HG03439 (cell line): Measurements from ENCODE around the gene SH3TC1.

ENCODE experiments used
- ATAC-seq: cut with Tn5 transposase; IDR thresholded peaks from one replicate; pipeline ENCODE4 v1.9.1; 2021; ENCODE audit warnings: mild to moderate bottlenecking, moderate library complexity; ENCODE audit not compliant: unreplicated experiment

SH3TC1 gene

DNA sequence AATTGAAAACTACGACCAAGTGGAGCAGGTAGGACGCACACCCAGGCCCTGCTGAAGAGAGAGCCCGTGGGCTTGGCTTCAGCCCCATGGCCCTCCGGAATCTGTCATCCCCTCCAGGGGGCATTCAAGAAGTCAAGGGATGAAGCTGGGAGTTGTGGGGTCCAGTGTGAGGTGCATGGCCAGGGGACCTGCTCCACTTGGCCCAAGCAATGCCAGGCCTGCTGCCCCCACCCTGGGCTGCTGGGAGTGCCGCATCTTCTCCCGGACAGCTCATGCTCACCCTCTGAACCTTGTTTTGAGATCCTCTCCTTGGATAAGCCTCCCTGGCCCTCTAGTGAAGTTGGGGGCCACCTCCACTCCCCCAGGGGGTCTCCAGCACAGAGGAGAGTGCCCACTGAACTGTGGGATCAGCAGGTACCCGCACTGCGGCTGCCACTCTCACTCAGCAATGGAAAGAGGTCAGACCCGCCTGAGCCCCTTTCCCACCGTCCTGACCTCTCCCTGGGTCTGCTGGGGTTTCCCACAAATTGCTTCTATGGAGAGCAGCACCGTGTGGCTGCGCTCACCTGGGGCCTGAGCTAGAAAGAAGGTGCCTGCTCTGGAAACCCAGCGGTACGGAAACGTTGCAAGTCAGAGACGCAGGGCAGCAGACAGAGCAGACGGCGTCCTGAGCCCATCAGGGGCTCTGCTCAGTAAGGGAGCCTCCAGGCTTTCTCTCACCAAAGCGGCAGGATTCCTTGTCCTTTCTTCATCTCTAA is 35.5 kb upstream of the SH3TC1 start:
- no peak for ATAC-seq

DNA sequence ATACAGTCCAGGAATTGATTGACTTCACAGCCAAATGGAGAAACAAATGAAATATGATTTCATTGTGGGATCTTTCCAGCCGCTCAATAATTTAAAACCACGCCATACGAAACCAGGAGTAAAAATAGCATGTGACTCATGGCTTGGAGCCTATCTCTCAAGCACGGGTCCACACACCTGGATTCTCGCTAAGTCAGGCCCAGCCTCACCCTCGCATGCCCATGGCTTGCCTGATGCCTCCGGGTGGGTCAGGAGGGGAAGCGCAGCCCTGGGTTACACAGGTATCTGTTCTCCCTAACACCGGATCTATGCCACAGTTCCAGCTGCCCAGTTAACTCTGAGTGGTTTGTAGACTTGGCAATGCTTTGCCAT is 34.9 kb upstream of the SH3TC1 start:
- ATAC-seq, result no peak

DNA sequence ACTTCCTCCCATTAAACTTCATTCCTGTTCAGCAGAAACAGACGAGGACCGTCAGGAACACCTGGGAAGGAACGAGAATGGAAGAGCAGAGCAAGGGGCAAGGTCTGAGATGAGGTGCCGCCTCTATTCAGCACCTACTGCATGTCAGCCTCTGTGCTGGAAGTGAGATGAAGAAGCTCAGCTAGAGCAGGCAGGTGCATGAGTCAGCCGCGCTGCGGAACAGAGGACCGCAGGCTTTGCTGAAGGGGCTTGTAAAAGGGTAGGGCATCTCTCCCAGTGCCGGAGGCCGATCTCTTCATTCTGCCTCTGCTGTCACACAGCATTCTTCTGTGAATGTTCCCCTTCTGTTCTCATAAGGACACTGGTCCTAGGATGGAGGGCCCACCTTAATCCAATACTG is 34.4 kb upstream of the SH3TC1 start:
- no peak for ATAC-seq

DNA sequence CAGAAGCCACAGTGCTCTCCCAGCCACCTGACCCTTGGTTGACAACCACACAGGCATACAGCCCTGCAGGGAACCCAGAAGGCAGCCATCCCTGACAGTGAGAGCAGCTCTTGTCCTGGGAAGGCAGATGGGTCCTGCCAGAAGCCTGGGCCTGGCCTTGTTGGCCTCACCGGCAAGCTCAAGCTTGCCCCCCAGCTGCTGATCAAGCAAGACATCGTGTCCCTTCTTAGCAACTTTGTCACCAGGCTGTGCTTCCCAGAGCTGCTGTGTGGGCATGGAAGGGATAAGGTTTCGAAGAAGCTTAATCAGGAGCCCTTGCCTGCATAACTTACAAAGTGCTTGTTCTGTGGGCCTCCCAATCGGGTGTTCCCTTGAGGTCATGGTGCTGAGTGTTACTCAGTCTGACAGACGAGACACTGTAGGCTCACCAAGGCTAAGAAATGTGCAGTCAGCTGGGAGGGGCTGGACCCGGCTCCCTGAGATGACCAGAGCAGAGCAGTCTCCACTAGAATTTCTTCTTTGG is 33.7 kb upstream of the SH3TC1 start:
- no peak for ATAC-seq

DNA sequence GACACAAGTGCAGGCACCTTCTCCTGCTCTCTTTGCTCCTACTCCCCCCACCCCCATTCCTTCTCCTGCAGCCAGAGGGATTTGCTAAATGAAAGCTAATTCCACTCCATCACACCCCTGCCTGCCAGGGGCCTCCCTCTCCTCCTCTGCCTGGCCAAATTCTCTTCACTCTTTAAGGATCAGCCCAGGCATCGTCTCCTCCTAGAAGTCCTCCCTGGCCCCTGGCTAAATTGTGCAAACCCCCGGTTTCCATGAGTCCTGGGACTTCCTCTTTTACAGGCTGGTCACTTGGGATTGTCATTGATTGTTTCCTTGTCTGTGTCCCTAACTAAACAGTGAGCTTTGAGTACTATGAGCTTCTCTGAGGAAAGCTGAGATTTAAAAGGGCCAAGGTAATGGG is 31.8 kb upstream of the SH3TC1 start:
- ATAC-seq, result no peak

DNA sequence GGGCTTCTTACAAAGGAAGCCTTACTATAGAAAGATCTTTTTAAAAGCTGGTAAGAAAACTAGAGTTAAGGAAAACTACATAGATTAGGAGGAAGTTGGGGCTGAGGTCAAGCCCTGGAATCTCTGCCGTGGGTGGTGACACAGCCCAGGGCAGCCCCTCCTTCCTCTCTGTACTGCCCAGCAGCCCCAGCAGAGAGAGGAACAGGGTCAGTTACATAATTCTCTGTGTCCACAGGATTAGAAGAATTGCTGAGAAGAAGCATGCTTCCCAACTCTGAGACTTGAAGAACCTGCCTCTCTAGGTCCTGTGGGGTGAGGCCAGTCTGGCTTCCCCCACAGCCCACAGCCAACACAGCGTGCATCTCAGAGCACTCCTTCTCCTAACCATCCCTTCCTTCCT is 31.3 kb upstream of the SH3TC1 start:
- ATAC-seq, result no peak

DNA sequence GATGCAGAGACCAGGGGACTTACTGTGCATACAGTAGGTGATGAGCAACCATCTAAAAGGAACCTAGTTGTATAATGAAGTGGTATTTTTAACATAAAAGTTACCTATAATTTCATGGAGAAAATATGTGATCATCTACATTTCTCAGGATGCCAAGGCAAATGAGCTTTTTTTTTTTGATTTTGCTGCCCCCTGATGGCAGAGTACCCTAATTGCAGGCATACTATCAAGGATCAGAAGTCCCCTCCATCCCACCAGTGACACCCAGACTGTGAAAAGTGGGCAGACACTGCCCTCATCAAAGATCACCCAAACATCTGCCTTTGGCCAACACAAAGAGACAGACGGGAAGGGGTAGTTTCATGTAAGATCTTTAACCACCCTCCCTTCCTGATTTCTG is 30.9 kb upstream of the SH3TC1 start:
- no peak for ATAC-seq

DNA sequence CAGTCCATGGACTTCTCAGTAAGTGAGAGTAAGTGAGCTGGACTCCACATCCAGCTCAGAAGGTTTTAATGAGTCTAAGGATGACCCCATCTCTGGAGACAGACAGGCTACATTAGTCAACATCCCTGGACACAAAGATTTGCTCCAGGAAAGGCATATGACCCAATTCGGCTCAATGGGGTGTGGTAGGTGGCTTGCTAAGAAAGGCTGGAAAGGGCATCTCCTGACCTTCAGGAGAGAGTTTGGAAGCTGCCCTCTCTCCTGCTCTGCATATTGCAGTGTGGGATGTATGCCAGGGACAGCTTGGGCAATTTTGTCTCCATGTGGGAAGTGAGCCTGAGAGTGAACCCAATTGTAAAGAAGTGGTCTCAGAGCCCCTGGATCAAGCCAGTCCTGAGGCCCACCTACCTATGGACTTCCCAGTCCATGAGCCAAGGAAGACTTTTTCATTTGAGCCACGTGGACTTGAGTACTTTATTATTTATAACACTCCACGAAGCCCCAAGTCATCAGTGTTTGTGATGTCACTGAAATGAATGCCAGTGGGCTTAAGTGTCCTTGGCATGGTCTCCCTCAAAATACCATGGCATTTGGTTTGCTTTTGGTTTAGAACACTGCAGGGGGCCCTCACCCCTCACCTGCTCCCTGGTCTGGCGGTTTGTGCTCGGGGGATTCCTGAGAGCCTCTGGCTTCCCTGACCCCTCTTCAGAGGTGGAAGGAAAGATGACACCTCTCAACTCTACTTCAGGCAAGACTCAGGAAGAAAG is 30.1 kb upstream of the SH3TC1 start:
- ATAC-seq, result no peak

DNA sequence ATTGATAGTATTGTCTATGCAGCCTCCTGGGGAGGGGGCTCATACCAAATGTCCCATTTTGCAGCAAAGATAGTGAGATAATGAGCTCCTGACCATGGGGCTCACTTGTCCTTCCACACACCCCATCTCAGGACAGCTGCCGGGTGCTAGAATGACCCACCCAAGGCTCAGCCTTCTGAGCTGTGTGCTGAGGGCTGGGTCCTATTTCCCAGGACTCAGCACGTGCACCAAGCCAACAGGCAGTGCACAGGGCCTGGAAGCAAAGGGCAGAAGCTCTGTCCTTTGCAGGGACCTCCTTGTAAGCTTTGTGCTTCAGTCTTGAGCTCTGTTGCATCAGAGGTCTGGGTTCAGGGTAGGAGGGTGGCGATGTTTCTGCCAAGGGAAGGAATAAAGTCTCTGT is 29.3 kb upstream of the SH3TC1 start:
- no peak for ATAC-seq

DNA sequence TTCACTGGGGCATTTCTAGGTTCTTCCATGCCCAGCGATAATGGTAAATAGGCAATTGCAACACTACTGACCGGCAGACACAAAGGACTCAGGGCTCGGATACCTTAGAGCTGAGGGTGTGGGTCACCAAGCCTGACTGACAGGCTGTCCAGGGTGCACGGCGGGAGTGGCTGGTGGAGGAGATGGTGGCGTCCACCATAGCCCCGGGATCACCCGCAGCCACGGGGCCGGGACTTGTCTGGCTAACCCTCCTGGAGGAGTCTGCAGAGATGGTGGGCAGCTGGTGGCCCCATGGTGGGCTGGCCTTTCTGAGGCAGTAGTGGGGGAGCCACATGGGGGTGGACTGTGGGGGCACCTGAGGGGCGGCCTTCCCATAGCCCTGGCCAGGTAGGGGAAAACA is 28.7 kb upstream of the SH3TC1 start:
- no peak for ATAC-seq

DNA sequence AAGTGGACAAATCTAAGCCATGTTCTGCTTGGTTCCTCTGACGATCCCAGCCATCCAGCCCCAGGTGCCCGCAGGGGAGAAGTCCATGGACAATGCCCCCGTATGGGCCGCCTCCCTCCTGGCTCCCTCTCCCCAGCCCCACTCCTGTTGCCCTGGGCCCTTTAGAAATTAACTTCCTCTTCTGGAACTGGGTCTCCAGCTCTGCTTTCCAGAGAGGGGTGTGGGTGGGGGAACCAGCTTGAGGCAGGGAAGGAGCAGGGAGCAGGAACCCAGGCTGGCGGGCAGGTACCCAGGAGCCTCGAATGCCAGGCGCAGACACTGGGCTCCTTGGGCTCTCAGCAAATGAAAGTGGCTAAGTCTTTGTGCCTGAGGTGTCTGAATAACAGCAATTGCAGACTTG is 27.8 kb upstream of the SH3TC1 start:
- ATAC-seq, result no peak

DNA sequence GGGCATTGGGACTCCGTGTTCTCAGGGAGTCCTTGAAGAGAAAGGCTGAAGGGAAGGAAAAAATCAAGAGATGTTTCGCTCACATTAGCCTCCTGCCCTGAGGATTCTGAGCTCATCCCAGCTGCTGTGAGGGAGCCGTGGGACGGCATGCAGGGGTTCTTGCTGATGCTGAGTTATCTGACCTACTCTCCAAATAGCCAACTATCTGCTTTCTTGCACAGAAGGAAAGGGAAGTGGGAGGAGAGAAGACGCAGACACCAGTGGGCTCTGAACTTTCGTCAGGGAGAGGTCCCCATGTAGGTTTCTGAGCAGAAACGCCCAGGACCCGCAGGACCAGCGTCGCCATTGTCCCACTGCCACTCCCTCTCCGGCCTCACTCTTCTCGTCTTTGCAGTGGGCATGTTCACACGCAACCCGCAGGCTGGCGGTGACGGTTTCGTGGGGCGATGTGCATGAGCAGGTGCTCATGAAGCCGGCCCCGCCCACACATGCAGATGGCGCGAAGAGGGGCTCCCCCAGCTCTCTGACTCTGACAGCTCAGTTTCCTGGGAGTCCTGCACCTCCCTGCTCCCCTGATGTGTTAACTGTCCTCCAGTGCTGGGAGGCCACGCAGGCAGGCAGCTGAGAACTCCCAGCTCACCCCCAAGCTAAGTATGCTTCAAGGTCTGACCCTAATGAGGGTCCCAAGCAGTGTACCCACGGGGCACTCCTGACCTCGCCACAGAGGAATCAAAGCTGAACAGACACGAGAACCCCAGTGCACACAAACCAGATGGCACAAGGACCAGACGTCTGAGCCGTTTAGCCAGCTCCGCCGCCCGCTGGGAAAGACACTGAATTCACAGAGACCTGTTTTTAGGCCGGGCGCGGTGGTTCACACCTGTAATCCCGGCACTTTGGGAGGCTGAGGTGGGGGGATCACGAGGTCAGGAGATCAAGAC is 26.8 kb upstream of the SH3TC1 start:
- ATAC-seq, result peak; percentile 78

DNA sequence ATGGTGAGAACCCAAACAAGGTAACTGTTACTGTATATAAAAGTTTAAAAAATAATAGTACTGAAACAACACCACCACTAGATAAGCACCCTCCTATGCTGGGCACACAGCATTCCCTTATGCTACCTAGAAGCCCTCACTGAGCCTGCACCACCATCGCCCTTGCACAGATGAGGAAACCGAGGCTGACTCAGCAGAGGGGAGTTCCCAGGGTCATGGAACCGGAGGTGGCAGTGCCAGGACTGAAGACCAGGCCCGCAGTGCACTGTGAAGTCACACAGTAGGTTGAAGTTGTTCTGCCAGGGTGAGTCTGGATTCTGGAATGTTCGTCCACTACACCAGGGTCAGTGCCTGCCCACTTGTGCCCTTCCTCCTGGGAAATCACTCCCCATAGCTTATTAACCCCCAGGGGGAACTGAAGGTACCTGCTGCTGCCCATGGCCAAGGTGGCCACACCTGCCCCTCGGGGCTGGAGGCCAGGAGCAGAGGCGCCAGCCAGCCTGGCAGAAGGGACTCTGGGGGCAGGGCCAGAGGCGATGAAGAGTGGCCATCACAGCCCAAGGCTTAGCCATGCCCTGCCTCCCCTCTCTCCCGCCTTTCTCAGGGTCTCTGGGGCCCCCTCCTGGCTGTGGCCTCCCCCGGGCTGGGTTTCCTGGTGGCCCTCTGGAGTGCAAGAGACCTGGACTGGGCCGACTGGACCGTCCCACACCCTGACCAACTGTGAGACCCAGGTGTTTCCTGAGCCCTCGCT is 25.4 kb upstream of the SH3TC1 start:
- no peak for ATAC-seq

DNA sequence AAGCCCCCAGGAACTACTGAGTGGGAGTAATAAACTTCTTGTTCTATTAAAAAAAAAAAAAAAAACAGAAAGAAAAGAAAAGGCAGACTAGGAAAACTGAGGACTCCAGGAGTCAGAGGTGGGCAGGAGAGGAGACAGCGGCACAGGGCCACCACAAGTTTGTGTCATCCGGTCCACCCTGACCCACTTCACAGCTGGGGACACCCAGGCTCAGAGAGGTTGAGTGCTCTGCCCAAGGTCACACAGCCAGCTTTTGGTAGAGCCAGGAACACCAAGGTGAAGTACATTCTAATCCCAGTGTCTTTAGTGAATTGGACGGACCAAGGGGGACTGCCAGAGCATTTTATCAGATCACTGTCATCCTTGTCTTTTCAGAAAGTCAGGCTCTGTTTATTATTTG is 24.1 kb upstream of the SH3TC1 start:
- no peak for ATAC-seq

DNA sequence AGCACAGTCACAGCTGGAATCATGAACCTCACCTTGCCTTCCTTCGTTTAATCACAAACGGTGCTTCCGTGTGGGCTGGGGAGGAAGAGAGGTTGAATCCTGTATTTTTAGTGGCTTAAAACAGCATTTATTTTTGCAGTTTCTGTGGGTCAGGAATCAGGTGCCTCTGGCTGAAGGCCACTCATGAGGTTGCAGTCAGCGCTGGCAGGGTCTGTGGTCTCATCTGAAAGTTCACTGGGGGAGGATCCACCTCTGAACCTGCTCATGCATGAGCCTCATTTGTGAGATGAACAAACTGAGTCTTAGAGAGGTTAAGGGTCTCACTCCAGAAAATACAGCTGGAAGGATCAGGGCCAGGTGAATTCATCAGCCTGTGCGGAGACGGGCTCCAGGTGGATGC is 23.4 kb upstream of the SH3TC1 start:
- ATAC-seq, result no peak

DNA sequence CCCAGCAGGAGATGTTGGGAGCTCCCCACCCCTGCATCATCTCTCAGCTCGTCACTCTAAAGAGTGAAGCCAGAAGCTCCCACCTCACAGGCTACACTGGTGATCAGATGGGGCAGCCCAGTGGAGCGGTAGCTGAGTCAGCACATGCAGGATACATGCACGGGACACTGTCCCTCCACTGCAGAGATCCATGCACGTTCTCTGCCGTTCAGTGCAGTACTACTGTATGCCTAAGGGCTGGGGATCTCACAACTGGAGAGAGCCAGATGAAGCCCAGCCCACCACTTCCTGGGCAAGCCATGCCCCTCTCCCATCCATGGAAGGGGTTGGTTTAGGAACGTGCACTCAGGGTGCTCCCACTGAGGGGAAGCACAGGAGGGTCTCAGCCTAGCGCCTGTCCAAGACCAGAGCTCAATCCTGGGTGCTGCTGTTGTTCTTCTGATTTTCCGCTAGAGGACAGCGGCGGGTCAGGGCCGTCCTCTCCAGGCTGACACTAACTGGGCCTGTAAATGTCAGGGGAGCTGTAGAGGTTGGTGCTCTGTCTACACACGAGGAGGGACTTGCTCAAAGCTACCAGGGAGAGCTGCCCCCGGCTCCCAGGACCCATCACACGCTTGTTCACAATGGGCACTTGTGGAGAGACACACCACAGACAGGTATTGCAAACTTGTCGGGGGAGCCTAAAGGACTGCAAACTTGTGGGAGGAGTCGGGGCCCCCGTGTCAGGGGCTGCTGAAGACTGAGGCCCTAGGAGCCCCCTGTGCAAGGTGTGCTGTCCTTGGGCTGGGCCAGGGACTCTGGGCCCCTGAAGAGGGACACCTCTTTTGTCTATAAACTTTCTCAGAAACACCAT is 22.3 kb upstream of the SH3TC1 start:
- peak; percentile 62 for ATAC-seq

DNA sequence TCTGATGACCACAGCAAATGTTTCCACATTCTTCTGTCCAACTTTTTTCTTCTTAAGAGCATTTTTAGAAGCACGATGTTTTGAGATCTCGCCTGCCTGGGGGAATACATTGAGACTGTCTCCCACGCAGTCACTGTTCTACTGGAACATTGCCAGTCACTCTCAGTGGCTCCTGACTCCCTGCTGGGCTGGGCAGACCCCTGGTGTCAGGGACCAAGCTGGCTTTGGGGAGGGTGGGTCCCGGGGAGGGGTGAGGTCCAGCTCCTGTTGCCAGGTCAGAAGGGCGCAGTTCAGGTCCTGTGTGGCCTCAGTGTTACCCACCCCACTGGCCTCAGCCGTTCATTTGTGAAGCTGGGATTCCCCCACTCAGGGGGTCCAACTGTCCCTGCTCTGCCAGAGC is 21.5 kb upstream of the SH3TC1 start:
- no peak for ATAC-seq

DNA sequence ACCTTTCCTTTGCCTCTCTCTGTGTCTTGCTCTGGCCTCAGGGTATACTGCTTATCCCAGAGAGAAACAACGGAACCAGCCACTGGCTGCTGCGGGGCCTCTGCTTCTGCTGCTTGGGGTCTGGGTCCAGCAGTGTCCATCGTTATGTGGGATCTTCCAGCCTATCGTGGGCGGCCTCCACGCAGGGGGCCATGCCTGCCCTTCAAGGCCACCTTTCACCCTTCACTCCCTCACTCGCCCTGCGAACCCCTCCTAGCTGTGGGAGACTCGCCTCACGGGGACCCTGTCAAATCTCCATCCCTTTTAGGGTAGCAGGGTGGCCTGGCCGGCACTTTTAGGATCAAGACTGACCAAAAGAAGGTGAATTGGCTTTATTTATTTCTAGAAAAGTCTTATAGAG is 21.1 kb upstream of the SH3TC1 start:
- ATAC-seq, result no peak

DNA sequence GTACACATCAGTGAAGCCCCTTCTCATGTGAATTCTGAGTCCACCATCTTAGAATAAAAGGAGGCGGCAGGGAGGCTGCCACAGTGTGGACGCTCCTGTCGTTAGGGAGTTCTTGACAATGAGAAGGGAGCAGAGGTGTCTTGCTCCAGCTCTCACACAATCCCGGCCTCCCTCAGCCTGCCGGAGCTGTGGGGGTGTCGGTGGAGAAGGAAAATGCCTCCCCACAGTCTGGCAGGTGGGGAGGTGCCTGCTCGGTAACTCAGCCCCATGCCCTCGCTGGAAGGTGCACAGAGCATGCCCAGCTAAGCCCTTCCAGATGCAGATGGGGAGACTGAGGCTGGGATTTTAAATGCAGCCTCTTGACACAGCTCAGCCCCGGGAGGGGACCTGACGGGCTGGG is 20.0 kb upstream of the SH3TC1 start:
- ATAC-seq, result no peak

DNA sequence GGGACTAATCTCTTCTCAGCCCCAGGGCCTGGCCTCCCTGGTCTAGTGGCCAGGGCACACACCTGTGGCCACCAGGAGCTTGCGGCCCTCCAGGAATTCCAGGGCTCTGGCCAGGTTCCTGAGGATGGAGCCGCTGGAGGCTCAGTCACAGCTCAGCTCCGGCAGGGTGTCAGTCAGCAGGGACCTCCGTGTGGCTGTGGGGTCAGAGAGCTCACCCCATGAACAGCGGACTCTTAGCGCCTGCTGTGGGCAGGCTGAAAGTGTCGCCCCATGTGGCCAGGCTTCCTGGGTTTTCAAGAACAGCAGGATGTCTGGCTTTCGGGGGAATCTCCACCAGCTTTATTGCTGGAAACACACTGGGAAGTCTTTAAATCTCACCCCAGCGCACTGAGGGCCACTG is 19.3 kb upstream of the SH3TC1 start:
- ATAC-seq, result no peak
